GM21576 (cell line): Measurements from ENCODE around the gene ADSS1.

Source experiments
- ATAC-seq: cut with Tn5 transposase; IDR thresholded peaks from one replicate; pipeline ENCODE4 v1.9.1; 2021; ENCODE audit warnings: mild to moderate bottlenecking, moderate library complexity; ENCODE audit not compliant: unreplicated experiment

Gene ADSS1

DNA sequence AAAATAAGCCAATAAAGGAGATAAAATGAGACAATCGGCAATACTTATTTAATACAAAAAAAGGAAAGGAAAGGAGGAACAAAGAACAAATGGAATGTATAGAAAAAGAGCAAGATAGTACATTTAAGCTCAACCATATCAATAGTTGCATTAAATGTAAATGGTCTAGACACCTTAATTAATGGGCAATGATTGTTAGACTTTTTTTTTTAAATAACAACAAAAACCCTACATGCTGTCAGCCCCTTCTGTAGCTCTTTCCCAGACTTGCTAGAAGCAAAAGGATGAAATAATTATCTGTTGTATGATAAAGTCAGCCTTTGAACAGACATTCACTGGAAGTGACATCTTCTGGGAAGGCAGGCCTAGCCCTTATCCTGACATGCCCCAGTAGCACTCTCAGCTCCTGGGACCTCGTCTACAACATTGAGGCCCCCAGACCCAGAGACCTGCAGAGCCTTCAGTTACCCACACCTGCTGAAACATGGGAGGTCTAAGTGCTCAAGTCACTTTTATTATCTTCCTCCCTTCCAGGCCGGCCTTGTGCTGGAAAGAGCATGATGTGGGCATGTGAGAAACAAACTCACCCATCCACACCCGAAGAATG, 42.3 kb downstream of the ADSS1 start:
- ATAC-seq, result no peak

DNA sequence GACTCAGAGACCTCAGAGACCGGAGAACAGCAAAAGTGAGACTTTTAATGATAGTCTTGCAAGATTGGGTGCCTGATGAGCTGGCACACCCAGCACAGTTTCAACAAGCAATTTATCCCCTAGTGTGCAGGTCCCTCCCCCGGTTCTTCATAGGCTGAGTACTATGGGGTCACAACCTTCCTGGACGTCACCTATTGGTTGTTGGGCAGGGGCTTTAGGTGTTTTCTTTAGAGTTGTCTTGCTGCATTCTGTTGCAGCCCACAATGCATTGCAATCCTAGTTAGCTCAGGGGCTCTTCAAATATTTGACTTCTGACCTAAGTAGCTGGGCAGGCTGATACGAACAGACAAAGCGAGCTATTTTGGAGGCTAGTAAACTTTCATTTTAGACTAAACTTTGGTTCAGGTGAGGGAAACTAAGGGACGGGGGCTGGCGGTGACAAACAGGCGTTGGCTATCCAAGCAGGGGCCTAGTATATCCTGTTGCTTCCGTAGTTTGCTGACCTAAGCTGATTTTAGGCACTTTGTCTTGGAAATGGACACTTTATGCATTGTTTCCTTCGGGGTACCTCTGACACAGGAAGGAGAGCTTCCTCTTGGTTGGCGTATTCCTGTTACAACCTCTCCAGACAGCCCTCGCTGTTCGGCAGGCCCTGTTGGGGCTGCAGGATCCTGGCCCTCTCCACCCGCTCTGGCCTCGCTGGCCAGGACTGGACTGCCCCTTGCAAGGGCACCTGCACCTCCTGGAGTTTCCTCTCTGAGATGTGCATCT, 43.0 kb downstream of the ADSS1 start:
- ATAC-seq, result no peak

GRCh38 chr14:104767634-104767918, 43.5 kb downstream of the ADSS1 start:
- ATAC-seq, result no peak

GRCh38 chr14:104768437-104769323, 44.7 kb downstream of the ADSS1 start:
- peak; percentile 68 for ATAC-seq

- ATAC-seq, result no peak
Observed at GRCh38 chr14:104769324-104770071, 45.5 kb downstream of the ADSS1 start.

DNA sequence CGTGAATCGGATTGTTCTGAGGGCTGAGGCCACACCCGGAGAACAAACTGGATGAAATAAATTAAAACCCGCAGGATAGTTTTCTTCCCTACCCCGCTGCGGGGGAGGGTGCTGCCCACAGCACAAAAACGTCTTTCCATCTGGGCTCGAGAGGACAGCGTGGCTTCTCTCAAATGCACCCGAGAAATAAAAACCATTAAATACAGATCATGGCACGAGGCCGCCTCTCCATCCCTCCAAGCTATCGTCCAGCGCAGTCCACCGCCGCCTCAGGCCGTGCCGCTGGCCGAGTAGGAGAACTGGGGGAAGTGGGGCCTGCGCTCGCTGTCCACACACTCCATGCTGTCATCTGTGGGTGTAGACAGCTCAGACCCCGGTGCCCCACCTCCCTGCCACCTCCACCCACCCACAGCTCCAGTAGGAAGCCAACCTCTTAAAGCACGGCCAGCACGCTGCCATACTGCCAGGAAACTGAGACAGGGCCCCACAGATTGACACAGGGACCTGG, 46.1 kb downstream of the ADSS1 start:
- ATAC-seq, result no peak

GRCh38 chr14:104770851-104771272, 46.8 kb downstream of the ADSS1 start:
- ATAC-seq, result no peak

DNA sequence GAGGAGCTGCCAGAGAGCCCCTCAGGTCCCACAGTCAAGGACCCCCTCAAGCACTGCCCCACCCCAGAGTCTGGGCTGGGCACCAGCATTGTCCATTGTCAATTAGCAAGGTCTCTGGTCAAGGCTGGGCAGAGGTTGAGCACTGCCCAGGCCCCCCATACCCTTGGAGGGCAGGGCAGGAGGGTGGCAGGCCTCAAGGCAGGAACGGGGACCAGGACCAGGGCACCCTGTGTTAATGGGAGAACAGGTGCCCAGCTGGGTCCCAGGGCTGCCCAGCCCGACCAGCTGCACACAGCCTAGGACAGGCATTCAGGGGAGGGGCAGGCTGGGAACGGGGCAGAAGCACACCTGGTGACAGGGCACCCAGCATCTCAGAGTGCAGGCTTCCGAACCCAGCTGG, 47.3 kb downstream of the ADSS1 start:
- no peak for ATAC-seq

DNA sequence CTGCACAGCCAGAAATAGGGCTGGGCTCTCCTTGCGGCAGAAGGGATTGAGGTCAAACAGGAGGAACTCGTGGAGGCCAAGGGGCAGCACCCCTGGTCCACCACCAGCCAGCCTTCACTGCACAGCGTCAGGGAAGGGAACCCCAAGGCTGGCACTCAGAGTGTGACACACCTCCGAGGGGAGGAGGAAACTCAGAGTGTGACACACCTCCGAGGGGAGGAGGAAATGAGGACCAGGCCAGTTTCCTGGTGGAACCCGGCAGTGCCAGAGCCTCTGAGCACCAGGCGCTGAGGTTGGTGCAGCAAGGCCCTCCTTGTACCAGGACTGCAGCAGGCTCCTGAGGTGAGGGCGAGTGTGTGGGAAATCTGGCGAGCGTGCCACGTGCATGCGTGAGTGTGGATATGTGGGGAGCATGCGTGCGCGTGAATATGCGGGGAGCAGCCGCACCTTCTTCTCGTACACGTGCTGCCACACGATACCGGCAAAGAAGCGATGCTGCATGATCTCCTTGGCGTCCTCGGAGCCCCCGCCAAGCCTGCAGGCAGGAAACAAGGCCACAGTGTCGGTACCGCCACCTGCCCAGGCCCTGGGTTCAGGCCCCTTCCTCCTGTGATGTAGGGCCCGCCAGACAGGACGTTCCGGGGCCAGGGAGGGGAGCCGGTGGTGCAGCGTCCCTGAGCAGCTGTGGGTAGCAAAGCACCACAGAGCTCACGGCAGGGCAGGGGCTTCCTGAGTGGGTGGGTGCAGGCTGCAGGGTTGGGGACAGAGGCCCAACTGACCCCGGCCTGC, 48.1 kb downstream of the ADSS1 start:
- ATAC-seq, result no peak

- no peak for ATAC-seq
Observed at GRCh38 chr14:104772707-104773504, 48.9 kb downstream of the ADSS1 start.

DNA sequence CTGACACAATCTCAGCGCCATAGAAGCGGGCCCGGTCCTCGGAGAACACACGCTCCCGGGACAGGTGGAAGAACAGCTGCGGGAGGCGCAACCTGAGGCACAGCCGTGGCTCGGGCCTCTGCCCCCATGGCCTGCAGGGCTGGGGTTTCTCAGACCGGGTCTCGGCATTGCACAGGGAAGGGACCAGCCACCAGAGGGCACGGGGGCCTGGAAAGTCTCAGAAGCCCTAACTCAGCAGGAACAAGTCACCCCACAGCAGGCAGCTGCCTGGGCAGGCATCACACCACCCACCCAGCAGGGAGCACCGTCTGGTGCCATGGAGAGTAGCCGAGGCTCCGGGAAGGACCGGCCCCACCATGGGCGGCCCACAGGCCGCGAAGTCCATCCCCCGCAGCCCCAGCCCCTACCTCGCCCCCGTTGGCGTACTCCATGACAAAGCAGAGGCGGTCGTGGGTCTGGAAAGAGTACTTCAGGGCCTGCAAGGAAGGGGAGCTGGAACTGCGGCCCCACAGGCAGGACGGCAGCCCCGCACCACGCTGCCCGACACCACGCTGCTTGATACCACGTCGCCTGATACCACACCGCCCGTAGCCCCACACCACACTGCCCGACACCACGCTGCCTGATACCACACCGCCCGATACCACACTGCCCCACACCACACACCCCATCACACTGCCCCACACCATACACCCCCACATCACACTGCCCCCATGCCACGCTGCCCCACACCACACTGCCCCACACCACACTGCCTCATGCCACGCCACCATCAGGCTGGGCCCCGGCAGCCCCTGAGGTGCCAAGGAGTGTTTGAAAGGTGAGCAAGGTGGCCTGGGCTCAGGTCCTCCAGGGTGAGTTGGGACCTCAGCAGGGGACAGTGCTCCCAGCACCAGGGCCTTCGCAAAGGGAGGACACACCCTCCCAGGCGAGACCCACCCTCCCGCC, 49.8 kb downstream of the ADSS1 start:
- no peak for ATAC-seq

GRCh38 chr14:104774453-104775072, 50.5 kb downstream of the ADSS1 start:
- no peak for ATAC-seq

GRCh38 chr14:104775073-104775489, 51.1 kb downstream of the ADSS1 start:
- no peak for ATAC-seq

DNA sequence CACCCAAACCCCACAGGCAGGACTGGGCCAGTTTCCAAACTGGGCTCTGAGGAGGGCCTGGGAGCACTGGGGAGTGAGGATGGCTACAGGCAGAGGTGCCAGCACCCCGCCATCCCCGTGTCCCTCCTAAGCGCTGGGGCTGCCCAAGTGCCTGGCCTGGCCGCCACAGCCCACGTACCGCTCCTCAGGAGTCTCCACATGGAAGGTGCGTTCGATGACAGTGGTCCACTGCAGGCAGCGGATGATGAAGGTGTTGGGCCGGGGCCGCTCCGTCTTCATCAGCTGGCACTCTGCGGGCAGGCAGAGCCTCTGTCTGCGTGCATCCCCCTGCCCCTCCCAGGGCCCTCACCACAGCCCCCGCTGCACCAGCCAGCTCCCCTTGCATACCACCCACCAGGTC, 52.5 kb downstream of the ADSS1 start:
- no peak for ATAC-seq

GRCh38 chr14:104776961-104777807, 53.2 kb downstream of the ADSS1 start:
- no peak for ATAC-seq

DNA sequence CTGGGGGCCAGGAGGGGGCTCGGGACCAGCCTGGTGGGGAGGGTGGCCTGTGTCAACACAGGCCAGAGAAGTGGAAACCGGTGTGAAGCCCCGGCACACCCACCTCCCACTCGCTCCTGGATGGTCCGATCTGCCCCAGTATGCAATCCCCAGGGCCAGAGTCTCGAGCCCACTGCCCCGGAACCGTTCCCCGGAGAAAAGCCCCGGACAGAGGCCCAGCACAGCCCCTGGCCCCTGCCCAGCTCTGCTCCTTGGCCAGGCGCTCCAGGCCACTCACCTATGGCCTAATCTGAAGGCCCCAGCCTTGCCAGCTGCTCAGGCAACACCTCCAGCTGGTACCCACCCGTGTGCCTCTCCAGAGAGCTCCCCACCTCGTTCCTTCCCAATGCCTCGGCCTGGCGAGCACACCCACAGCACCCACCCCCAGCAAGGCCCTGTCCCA, 53.8 kb downstream of the ADSS1 start:
- no peak for ATAC-seq
